Fibroblast of skin of left biceps (primary cell): ENCODE data around the gene EIF4B.

Source experiments
- DNase-seq, 2 experiments: peaks; one replicate each; pipeline ENCODE4 v3.0.0-alpha.2; 2013; ENCODE audit warnings: low read depth in 2 of 2

Gene EIF4B

DNA sequence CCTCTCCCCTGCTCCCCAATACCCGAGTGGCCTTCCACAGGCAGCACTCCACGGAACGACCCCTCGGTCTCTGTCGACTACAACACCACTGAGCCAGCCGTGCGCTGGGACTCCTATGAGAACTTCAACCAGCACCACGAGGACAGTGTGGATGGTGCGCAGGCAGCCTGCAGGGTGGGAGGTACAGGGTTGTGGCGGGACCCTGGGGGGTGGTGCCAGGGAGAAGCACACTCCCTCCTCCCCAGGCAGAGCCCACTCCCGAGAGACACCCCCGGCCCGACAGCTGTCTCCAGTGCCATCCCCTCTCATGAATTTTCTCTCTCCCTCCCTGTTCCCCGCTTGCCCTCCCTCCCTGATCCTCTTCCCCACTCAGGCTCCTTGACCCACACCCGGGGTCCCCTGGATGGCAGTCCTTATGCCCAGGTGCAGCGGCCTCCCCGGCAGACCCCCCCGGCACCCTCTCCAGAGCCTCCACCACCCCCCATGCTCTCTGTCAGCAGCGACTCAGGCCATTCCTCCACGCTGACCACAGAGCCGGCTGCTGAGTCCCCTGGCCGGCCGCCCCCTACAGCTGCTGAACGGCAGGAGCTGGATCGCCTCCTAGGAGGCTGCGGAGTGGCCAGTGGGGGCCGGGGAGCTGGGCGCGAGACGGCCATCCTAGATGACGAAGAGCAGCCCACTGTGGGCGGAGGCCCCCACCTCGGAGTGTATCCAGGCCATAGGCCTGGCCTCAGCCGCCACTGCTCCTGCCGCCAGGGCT is 52.6 kb downstream of the EIF4B start:
- no peak for DNase-seq

GRCh38 chr12:53059434-53060063 is 53.3 kb downstream of the EIF4B start:
- no peak for DNase-seq

- DNase-seq = no peak
These were observed 53.9 kb downstream of the EIF4B start for GRCh38 chr12:53060064-53060720.

DNA sequence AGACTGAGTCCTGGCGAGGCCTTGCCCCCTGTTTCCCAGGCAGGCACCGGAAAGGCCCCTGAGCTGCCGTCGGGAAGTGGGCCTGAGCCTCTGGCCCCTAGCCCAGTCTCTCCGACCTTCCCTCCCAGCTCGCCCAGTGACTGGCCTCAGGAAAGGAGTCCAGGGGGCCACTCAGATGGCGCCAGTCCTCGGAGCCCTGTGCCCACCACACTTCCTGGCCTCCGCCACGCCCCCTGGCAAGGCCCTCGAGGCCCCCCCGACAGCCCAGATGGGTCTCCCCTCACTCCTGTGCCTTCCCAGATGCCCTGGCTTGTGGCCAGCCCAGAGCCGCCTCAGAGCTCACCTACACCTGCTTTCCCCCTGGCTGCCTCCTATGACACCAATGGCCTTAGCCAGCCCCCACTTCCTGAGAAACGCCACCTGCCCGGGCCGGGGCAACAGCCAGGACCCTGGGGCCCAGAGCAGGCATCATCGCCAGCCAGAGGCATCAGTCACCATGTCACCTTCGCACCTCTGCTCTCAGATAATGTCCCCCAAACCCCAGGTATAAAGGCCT is 54.5 kb downstream of the EIF4B start:
- DNase-seq = no peak

- DNase-seq = no peak
These were observed 55.3 kb downstream of the EIF4B start for GRCh38 chr12:53061404-53062010.

GRCh38 chr12:53062011-53062961 is 56.0 kb downstream of the EIF4B start:
- DNase-seq = no peak

DNA sequence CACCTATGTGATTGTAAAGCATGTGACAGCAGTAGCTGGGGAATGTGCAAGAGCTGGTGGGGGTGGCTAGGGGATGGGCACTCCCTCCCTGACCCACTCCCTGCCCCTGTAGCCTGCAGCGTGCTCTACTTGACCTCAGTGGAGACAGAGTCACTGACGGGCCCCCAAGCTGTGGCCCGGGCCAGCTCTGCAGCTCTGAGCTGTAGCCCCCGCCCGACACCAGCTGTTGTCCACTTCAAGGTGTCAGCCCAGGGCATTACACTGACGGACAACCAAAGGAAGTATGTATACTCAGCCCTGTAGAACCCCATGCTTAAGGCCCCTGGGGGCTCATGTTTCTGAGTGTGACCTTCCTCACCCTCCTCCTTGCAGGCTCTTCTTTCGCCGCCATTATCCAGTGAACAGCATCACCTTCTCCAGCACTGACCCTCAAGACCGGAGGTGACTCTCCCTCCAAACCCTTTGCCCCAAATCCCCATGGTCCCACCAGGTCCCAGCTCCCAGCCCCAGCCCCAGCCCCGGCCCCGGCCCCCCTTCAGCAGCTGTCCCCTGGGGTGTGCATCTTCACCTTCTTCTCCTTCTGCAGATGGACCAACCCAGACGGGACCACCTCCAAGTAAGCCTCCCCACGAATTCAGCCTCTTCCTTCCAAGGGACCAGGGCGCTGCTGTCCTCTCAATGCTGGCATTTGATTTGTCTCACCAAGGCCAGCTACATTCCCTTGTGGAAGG is 56.9 kb downstream of the EIF4B start:
- DNase-seq = no peak

GRCh38 chr12:53063708-53064612 is 57.7 kb downstream of the EIF4B start:
- DNase-seq = no peak

- DNase-seq = no peak
These were observed 58.6 kb downstream of the EIF4B start for GRCh38 chr12:53064613-53065436.

DNA sequence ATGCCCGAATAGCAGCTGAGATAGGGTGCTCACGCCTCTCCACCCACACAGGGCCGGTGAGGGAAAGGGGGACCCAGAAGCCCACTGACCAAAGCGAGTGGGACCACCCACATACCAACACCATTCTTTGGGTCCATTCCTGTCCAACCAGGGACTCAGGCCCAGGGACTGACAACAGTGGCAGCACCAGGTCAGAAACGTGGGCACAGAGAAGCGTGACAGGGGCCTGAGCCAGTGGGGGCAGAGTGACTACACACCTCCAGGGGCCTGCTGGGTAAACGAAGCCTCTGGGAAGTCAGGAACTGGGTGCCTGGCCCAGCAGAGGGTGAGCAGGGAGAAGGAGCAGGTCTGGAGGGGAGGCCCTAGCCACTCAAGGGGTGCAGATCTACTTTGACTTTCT is 59.2 kb downstream of the EIF4B start:
- DNase-seq = no peak

DNA sequence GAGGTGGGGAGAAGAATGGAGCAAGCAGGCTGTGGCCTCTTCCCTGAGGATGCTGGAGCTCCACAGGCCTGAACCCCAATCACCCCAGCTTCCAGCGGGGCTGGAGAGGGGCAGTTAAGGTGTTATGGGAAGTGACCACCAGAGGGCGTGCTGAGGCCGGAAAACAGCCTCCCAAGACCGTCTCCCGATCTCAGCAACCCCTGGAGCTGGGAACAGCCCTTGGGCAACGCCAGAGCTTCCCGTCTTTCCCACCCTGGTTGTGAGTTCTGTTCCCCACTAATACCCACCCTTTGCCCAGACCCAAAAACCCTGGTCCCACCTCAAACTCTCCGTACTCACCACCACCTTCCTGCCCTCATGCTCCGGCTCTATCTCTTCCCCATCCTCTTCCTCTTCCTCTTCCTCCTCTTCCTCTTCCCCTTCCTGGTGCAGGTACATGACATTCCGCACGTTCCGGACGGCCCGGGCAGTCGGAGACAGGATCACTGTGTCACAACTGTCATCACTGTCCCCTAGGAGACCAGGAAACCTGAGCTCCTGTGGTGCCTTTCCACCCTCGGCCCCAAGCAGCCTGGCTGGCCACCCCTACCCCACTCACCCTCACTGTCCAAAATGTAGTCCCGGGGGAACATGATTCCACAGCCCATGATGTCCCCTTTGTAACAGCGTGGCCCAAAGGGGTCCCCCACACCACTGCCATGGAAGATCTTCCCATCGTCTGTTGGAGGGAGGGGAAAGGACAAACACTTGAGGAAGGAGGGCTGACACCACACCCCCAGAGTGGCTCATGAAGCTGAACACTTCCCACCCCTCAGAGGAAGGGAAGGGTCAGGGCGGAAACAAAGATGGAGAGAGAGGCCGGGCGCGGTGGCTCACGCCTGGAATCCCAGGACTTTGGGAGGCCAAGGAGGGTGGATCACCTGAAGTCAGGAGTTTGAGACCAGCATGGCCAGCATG is 60.0 kb downstream of the EIF4B start:
- no peak for DNase-seq

DNA sequence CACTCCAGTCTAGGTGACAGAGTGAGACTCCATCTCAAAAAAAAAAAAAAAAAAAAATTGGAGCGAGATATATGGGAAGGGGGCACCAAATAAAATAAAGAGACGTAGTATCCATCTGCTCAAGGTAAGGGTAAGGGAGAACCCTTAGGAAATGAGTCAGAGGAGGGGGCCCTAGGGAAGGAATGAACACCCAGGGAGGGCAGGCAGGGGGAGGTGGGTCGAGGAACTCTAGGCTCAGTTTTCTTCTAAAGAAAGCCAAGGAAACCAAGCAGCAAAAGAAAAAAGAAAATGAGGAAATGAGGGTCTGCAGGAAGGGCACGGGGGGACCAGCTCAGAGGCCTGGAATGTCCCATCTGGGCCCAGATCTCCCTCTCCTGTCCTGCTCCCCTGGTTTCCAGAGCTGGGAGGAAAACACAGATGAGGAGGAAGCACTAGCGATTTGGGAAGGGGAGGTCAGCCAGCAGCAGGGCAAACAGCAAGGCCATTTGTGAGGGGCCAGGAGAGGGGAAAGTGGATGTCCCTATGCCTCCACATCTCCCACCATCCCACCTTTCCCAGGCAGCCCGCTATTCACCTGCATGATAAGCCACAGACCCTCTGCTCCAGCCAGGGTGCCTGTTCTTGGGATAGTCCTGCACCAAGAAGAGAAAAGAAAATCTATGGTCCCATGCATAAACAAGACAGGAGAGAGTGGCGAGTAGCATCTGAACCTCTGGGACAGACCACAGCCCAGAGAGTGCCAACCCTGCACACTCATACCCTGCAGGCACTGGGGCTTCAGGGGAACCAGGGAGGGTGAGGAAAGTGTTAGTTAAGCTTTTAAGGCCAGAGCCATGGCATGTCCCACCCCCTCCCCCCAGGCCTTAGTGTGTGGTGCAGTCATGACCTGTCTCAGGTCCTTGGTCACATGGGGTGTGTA is 61.1 kb downstream of the EIF4B start:
- no peak for DNase-seq

GRCh38 chr12:53067993-53068770 is 61.9 kb downstream of the EIF4B start:
- no peak for DNase-seq

DNA sequence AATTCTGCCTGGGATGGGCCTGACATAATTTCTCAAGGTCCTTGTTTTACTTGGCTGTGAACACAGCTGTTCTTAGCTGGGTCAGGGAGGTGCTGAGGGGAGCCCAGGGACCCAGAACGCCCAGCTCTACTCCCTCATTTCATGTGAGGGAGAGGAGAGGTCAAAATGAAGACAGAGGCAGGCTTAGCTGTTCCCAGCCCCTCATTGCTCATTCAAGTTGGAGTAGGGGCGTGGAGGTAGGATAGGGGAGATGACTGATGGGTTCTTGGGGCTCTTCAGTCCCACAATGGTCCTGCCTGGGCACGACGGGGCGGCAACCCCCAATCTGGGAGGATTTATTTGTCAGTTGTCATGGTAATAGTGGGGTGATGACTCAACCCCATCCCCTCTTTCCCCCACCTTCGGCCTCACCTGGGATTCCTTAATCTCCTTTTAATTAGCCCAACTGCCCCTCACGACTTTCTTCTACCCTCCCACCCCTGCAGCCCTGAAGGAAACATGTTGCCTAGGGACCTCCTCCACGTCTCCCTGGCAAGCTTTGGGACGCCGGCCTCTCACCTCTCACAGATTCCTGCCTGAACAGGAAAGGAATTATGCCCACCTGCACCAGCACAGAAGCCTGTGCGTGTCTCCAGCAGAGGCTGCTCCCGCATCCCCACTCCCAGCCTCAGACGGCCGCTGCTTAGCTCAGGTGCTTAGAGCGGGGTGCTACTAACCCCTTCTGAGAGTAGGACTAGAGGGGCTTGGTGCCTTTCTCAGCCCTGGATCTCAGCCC is 62.7 kb downstream of the EIF4B start:
- DNase-seq = no peak
